Endothelial cell of umbilical vein (primary cell): ENCODE results near the gene RARA. TPM values are rescaled to one million over a fixed set of nuclear protein-coding genes. Genes with fewer than 3 reads are reported as not detected.

Source experiments
- BruUV-seq: library from RNA; stranded (reverse); fragments of 400-500 nt; replicated peaks from 2 replicates; lab custom pipeline; 2021; lab: Mats Ljungman, UMichigan
- CTCF ChIA-PET: fragments of 300-600, 350-600 bp; sonication (Branson Sonifier 250); formaldehyde crosslinking; loops from one replicate; lab custom pipeline; 2021; ENCODE audit warnings: antibody characterized with exemption, inconsistent platforms; lab: Charles Lee
- POLR2A ChIA-PET: fragments of 300-600, 350-600 bp; sonication (Branson Sonifier 250); formaldehyde crosslinking; loops from one replicate; lab custom pipeline; 2021; ENCODE audit warnings: antibody characterized with exemption, inconsistent platforms; lab: Charles Lee
- DNase-seq: peaks from one replicate; pipeline ENCODE4 v3.0.0-alpha.2; 2011; ENCODE audit warnings: low read depth, low spot score
- FAIRE-seq: peaks from 2 replicates; lab custom pipeline; 2011; peaks lifted over from hg19 to GRCh38; lab: Jason Lieb, UNC
- H2AFZ ChIP-seq: 2 replicates; pipeline ENCODE4 v1.6.0; 2012; ENCODE audit warnings: low read depth, low read length, control low read depth, inconsistent platforms
- H3K27ac ChIP-seq: 2 replicates; pipeline ENCODE4 v1.5.1; 2011; ENCODE audit warnings: low read depth, mild to moderate bottlenecking, control low read depth, low read length, moderate library complexity; ENCODE audit not compliant: insufficient read depth
- H3K27me3 ChIP-seq, 2 experiments: 2 replicates each; pipeline versions ENCODE4 v1.6.0 to v1.6.1; 2011; ENCODE audit warnings: low read length in 2 of 2, mixed read lengths in 1 of 2; ENCODE audit not compliant: control insufficient read depth in 2 of 2, insufficient read depth in 2 of 2
- H3K36me3 ChIP-seq, 2 experiments: 2 replicates in 1 of 2; 3 replicates in 1 of 2; pipeline ENCODE4 v1.5.1; 2011; ENCODE audit warnings: low read length in 2 of 2, mild to moderate bottlenecking in 1 of 2, moderate library complexity in 1 of 2; ENCODE audit not compliant: control insufficient read depth in 2 of 2, insufficient read depth in 2 of 2; ENCODE audit errors: extremely low read depth in 1 of 2
- H3K4me1 ChIP-seq: 3 replicates; pipeline ENCODE4 v1.5.1; 2011; ENCODE audit warnings: mild to moderate bottlenecking, low read length; ENCODE audit not compliant: control insufficient read depth, insufficient read depth; ENCODE audit errors: extremely low read depth
- H3K4me2 ChIP-seq: 2 replicates; pipeline ENCODE4 v1.6.1; 2011; ENCODE audit warnings: low read length, control low read depth, mixed read lengths; ENCODE audit not compliant: insufficient read depth
- H3K4me3 ChIP-seq, 3 experiments: fragments of 200-600 bp in 1 of 3; sonication (generic), shearing (Covaris generic) in 1 of 3; replicated peaks in 1 of 3; 2 replicates each; pipeline ENCODE4 v1.5.1; 2011 to 2016; ENCODE audit warnings: control low read depth in 3 of 3, low read length in 3 of 3, mild to moderate bottlenecking in 2 of 3, inconsistent platforms in 1 of 3, low read depth in 1 of 3, moderate library complexity in 1 of 3; ENCODE audit not compliant: insufficient read depth in 1 of 3
- H3K79me2 ChIP-seq: 2 replicates; pipeline ENCODE4 v1.6.0; 2012; ENCODE audit warnings: low read length, inconsistent platforms; ENCODE audit not compliant: control insufficient read depth, insufficient read depth
- H3K9ac ChIP-seq: replicated peaks from 2 replicates; pipeline ENCODE3; 2011; ENCODE audit warnings: low read length, control low read depth; ENCODE audit not compliant: insufficient read depth; ENCODE audit errors: extremely low read depth
- H3K9me1 ChIP-seq: replicated peaks from 3 replicates; pipeline ENCODE4 v1.6.0; 2011; ENCODE audit warnings: mild to moderate bottlenecking, low read length; ENCODE audit not compliant: control insufficient read depth, insufficient read depth; ENCODE audit errors: extremely low read depth
- H3K9me3 ChIP-seq: replicated peaks from 2 replicates; pipeline ENCODE4 v1.5.1; 2012; ENCODE audit warnings: low read length, inconsistent platforms; ENCODE audit not compliant: control insufficient read depth, insufficient read depth
- H4K20me1 ChIP-seq: replicated peaks from 2 replicates; pipeline ENCODE3; 2011; ENCODE audit warnings: mild to moderate bottlenecking, low read length; ENCODE audit not compliant: control insufficient read depth, insufficient read depth; ENCODE audit errors: extremely low read depth
- EZH2 ChIP-seq: IDR thresholded peaks from 2 replicates; pipeline ENCODE4 v1.6.1; 2012; ENCODE audit warnings: borderline replicate concordance, low read depth, mild to moderate bottlenecking, moderate library complexity, low read length, inconsistent platforms; ENCODE audit not compliant: severe bottlenecking
- FOS ChIP-seq: IDR thresholded peaks from 2 replicates; pipeline ENCODE4 v1.6.1; 2011; ENCODE audit warnings: mild to moderate bottlenecking, low read length, moderate library complexity, borderline replicate concordance; ENCODE audit not compliant: insufficient read depth
- GATA2 ChIP-seq: IDR thresholded peaks from 2 replicates; pipeline ENCODE4 v1.7.0; 2011; ENCODE audit warnings: low read depth, mild to moderate bottlenecking, moderate library complexity, mixed read lengths, low read length; ENCODE audit not compliant: insufficient read length, insufficient read depth
- JUN ChIP-seq: IDR thresholded peaks from 2 replicates; pipeline ENCODE4 v1.6.1; 2011; ENCODE audit warnings: borderline replicate concordance, low read depth; ENCODE audit not compliant: insufficient read length, insufficient read depth
- MAX ChIP-seq: IDR thresholded peaks from 2 replicates; pipeline ENCODE4 v1.6.1; 2011; ENCODE audit not compliant: insufficient read depth, insufficient read length
- MYC ChIP-seq: IDR thresholded peaks from one replicate; pipeline ENCODE4 v1.6.1; 2011; ENCODE audit warnings: mild to moderate bottlenecking, low read depth, low read length
- POLR2AphosphoS5 ChIP-seq: IDR thresholded peaks from 2 replicates; pipeline ENCODE4 v1.6.1; 2012; ENCODE audit warnings: low read depth, mild to moderate bottlenecking, control low read depth, low read length, moderate library complexity; ENCODE audit not compliant: insufficient read depth
- dilution Hi-C: fragments of 300-500 bp; cut with MboI; formaldehyde crosslinking; loops from one replicate; pipeline ENCODE4 v1.15.0; 2019; ENCODE audit warnings: low sequenced_read_pairs; ENCODE audit not compliant: extremely low pct_ligation_motif_present
- intact Hi-C: fragments of 100-400 bp; cut with micrococcal nuclease; formaldehyde crosslinking; loops from one replicate; pipeline ENCODE4 v1.10.0; 2022
- polyA plus RNA-seq, 4 experiments: library from polyadenylated mRNA; depleted of rRNA in 3 of 4; stranded (reverse) in 3 of 4; unstranded in 1 of 4; fragments of >200 nt; gene quantifications; 2 replicates each; pipeline versions ENCODE4 v1.2.1 to v1.2.3, GENCODE V29; 2011 to 2012; ENCODE audit warnings: missing spikeins in 1 of 4
- total RNA-seq: library from RNA; stranded (reverse); gene quantifications from 2 replicates; pipeline ENCODE4 v1.2.3, GENCODE V29; 2021
- TF ChIP-seq, protein P1 (sequence below), 2 donors: IDR thresholded peaks; 1 replicate in 1 of 2; 2 replicates in 1 of 2; pipeline ENCODE4 v1.5.1; 2011; ENCODE audit warnings: low read length in 2 of 2, mild to moderate bottlenecking in 2 of 2, moderate library complexity in 2 of 2, control low read depth in 1 of 2, inconsistent platforms in 1 of 2, low read depth in 1 of 2; ENCODE audit not compliant: insufficient read depth in 1 of 2; ENCODE audit errors: extremely low read depth in 1 of 2

Gene RARA
- total and polyA plus RNA-seq, 2 donors (not counting 3 experiments of a cell fraction or from before 2014, with no cell fraction given) = 11.9 to 37.8 TPM

GRCh38 chr17:40345994-40346764 is 37.2 kb downstream of the RARA start:
- Histone ChIP-seq H3K4me3 (peak overlapping the region in 2 of 3 experiments; percentile 3 to 69), H3K27me3 (no peaks in the 10 kb centered on the region), H3K79me2 (peaks cover 76% of the 10 kb centered on the region), H3K36me3 (peaks cover 0 to 16% of the 10 kb centered on the region in 2 experiments), H3K4me2 (peak overlapping the region; percentile 62), H4K20me1 (no peaks in the 10 kb centered on the region), H2AFZ (no peak overlapping the region), H3K27ac (peak overlapping the region; percentile 77), H3K4me1 (peaks cover 69% of the 10 kb centered on the region), H3K9ac (peak overlapping the region; percentile 53), H3K9me1 (no peaks in the 10 kb centered on the region), H3K9me3 (no peaks in the 10 kb centered on the region)
- CTCF ChIA-PET = interaction anchor here (1.2 to 10.6 kb wide), 8 partner anchors 9 to 214 kb away, joined by 3 to 109 read pairs (median 6); no protein-coding TSS in a partner anchor
- DNase-seq = peak; percentile 56
- BruUV-seq = no TSS peak
- TF ChIP-seq, protein P1, sequence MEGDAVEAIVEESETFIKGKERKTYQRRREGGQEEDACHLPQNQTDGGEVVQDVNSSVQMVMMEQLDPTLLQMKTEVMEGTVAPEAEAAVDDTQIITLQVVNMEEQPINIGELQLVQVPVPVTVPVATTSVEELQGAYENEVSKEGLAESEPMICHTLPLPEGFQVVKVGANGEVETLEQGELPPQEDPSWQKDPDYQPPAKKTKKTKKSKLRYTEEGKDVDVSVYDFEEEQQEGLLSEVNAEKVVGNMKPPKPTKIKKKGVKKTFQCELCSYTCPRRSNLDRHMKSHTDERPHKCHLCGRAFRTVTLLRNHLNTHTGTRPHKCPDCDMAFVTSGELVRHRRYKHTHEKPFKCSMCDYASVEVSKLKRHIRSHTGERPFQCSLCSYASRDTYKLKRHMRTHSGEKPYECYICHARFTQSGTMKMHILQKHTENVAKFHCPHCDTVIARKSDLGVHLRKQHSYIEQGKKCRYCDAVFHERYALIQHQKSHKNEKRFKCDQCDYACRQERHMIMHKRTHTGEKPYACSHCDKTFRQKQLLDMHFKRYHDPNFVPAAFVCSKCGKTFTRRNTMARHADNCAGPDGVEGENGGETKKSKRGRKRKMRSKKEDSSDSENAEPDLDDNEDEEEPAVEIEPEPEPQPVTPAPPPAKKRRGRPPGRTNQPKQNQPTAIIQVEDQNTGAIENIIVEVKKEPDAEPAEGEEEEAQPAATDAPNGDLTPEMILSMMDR (IDR thresholded peaks at IDR 0.05; ENCODE audit: extremely low read depth in 1 of 2, insufficient read depth in 1 of 2, low read depth in 1 of 2, low read length in 2 of 2) = no peak
- TF ChIP-seq JUN (no peak), MAX (no peak), MYC (no peak), GATA2 (no peak), EZH2 (no peak), POLR2AphosphoS5 (no peak), FOS (no peak)
- intact Hi-C loops (loop anchor here (5.0 kb wide), 1 partner anchor 129 kb away; the partner anchor contains the start of gene WIPF2), dilution Hi-C loops (no loop called here)
- peak; percentile 31 for FAIRE-seq
- POLR2A ChIA-PET = interaction anchor here (0.7 kb wide), 1 partner anchor 1923 kb away, joined by 3 read pairs; no protein-coding TSS in a partner anchor
